Sigmoid colon (tissue), 7 donors: Measurements from ENCODE around the gene S100A2. TPM values are rescaled to one million over a fixed set of nuclear protein-coding genes. Genes with fewer than 3 reads are reported as not detected.
A peak's percentile ranks its signal among the peaks of the same experiment; 100 is the strongest.

Experiments used
- DNase-seq: peaks from one replicate; pipeline ENCODE4 v3.0.0-alpha.2; 2019
- H3K27ac ChIP-seq, 4 donors: fragments of 200-600 bp; sonication (generic); one replicate each; pipeline ENCODE4 v1.5.1; 2016 to 2019; ENCODE audit warnings: mild to moderate bottlenecking in 1 of 4
- H3K27me3 ChIP-seq, 3 donors: fragments of 200-600 bp; sonication (generic); one replicate each; pipeline ENCODE4 v1.5.1; 2019; ENCODE audit warnings: mild to moderate bottlenecking in 1 of 3
- H3K36me3 ChIP-seq, 4 donors: fragments of 200-600 bp; sonication (generic); one replicate each; pipeline ENCODE4 v1.5.1; 2016 to 2019
- H3K4me1 ChIP-seq, 4 donors: fragments of 200-600 bp; sonication (generic); one replicate each; pipeline ENCODE4 v1.5.1; 2017 to 2019
- H3K4me3 ChIP-seq, 4 donors: fragments of 200-600 bp; sonication (generic); one replicate each; pipeline ENCODE4 v1.5.1; 2017 to 2019; ENCODE audit warnings: mild to moderate bottlenecking in 2 of 4, moderate library complexity in 1 of 4
- H3K9me3 ChIP-seq, 4 donors: fragments of 200-600 bp in 3 of 4; sonication (generic) in 3 of 4; one replicate each; pipeline versions ENCODE4 v1.5.1 to v1.6.1; 2013 to 2019
- EP300 ChIP-seq, 4 donors: sonication (generic); formaldehyde crosslinking; IDR thresholded peaks; one replicate each; pipeline ENCODE4 v1.6.1; 2017; ENCODE audit warnings: antibody characterized with exemption in 4 of 4
- POLR2A ChIP-seq, 2 donors: fragments of 450-650 bp; IDR thresholded peaks; one replicate each; pipeline ENCODE4 v1.6.1; 2016; ENCODE audit warnings: antibody characterized with exemption in 2 of 2, mild to moderate bottlenecking in 2 of 2, moderate library complexity in 2 of 2
- POLR2AphosphoS5 ChIP-seq, 4 donors: sonication (generic); formaldehyde crosslinking; IDR thresholded peaks; one replicate each; pipeline ENCODE4 v1.6.1; 2017; ENCODE audit warnings: antibody characterized with exemption in 4 of 4
- WGBS, 2 donors: extraction: QIAGEN DNeasy Blood & Tissue Kit; methylation state at CpG; one replicate each; pipeline ENCODE4 v1.1.7; 2013; 5-methylcytosine and 5-hydroxymethylcytosine counted together
- intact Hi-C: fragments of 100-400 bp; cut with DNase I; formaldehyde crosslinking; loops from one replicate; pipeline ENCODE4 v1.15.1; 2023
- polyA plus RNA-seq, 3 donors: library from polyadenylated mRNA; stranded (reverse); fragments of 200-250 nt; gene quantifications; one replicate each; pipeline ENCODE4 v1.2.3, GENCODE V29; 2013
- total RNA-seq, 4 donors: library from RNA; depleted of rRNA; stranded (reverse); fragments of >200 nt; gene quantifications; one replicate each; pipeline ENCODE4 v1.1.0, GENCODE V29; 2016
- TF ChIP-seq, protein P1 (sequence below), 4 experiments: fragments of 450-650 bp in 3 of 4; fragments of 200-600 bp in 1 of 4; IDR thresholded peaks; one replicate each; pipeline ENCODE4 v1.5.1; 2016 to 2019; ENCODE audit warnings: antibody characterized with exemption in 4 of 4, mild to moderate bottlenecking in 3 of 4, moderate library complexity in 2 of 4
- donor health status: healthy with polysubstance abuse.
- donor health status: Bipolar disorder and iron deficiency.
- donor health status: healthy.

S100A2 gene
- total and polyA plus RNA-seq, 7 donors, result 0.68 to 16.2 (median 1.8) TPM; not detected in 2

DNA sequence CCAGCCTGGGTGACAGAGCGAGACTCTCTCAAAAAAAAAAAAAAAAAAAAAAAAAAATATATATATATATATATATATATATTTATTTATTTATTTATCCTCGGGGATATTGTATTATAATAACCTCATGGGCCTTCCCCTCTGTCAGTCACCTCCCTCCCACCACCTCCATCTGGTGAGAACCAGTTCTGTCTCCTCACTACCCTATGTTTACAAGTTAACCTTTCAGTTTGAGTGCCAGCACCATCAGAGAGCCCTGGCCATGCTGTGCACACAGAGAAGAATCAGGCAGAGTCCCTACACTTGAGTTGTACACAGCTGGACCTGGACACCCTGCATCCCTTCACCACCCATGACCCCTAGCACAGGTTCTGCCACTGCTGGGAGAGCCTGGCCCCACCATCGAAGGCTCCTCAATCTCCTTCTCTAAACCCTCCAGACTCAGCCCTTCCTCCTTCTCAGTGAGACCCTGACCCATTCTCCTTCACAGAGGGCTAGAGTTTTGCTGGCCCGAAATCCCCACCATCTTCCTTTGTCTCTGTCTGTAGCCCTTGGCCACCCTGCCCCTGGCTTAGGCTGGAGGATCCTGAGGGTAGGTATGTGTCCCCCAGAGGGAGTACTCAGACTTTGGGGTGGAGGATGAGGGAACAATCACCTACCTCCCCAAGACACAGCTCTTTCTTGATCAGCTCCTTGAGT lies 26.1 kb downstream of the S100A2 start:
- 80 to 87% methylated on average over 4 of the region's 4 CpGs for WGBS, 2 donors
- Histone ChIP-seq H3K4me3 (no peak overlapping the region), H3K27me3 (no peaks in the 10 kb centered on the region), H3K4me1 (peaks cover 0 to 39% (median 39%) of the 10 kb centered on the region in 4 donors), H3K36me3 (no peaks in the 10 kb centered on the region), H3K27ac (no peak overlapping the region), H3K9me3 (no peaks in the 10 kb centered on the region)
- DNase-seq, result no peak
- no peak for TF ChIP-seq EP300 (IDR thresholded peaks at IDR 0.05)
- no peak for TF ChIP-seq POLR2AphosphoS5 (IDR thresholded peaks at IDR 0.05)
- TF ChIP-seq, protein P1, sequence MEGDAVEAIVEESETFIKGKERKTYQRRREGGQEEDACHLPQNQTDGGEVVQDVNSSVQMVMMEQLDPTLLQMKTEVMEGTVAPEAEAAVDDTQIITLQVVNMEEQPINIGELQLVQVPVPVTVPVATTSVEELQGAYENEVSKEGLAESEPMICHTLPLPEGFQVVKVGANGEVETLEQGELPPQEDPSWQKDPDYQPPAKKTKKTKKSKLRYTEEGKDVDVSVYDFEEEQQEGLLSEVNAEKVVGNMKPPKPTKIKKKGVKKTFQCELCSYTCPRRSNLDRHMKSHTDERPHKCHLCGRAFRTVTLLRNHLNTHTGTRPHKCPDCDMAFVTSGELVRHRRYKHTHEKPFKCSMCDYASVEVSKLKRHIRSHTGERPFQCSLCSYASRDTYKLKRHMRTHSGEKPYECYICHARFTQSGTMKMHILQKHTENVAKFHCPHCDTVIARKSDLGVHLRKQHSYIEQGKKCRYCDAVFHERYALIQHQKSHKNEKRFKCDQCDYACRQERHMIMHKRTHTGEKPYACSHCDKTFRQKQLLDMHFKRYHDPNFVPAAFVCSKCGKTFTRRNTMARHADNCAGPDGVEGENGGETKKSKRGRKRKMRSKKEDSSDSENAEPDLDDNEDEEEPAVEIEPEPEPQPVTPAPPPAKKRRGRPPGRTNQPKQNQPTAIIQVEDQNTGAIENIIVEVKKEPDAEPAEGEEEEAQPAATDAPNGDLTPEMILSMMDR (IDR thresholded peaks at IDR 0.05), result no peak
- no peak for TF ChIP-seq POLR2A (IDR thresholded peaks at IDR 0.05)
- intact Hi-C loops, result no loop called here

DNA sequence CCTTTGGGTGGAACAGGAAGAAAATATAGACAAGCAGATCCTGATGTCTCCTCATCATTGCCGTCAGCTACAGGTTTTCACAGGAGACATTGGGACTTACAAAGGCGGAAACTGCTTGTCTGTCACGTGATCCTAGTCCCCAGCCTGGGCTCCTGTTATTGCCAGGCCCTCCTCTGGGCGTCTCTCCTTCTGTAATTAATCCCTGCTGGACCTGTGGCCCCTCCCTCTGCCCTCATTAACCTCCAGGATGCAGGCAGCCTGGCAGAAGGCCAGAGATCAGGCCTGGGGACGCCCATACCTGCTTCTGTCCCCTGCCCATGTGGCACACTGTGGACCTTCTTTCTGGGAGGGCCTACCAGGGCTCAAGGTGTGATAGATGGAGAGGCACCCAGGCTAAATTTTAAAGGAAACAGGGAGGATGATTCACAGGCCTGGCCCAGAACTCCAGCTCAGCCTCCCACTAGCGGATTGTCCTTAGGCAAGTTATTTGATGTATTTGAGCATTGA lies 27.3 kb downstream of the S100A2 start:
- TF ChIP-seq POLR2A (IDR thresholded peaks at IDR 0.05) (no peak), POLR2AphosphoS5 (IDR thresholded peaks at IDR 0.05) (no peak), EP300 (IDR thresholded peaks at IDR 0.05) (no peak)
- TF ChIP-seq, protein P1 (IDR thresholded peaks at IDR 0.05), result no peak
- no peaks in the 10 kb centered on the region for H3K9me3 ChIP-seq
- peaks cover 0 to 39% (median 39%) of the 10 kb centered on the region in 4 donors for H3K4me1 ChIP-seq
- H3K36me3 ChIP-seq, result no peaks in the 10 kb centered on the region
- no peaks in the 10 kb centered on the region for H3K27me3 ChIP-seq
- H3K4me3 ChIP-seq, result no peak overlapping the region
- DNase-seq, result no peak
- 23 to 71% methylated on average over 6 of the region's 6 CpGs for WGBS, 2 donors
- intact Hi-C loops, result no loop called here
- peak overlapping the region in 3 of 4 donors; percentile 3 to 99 (median 18) for H3K27ac ChIP-seq

DNA sequence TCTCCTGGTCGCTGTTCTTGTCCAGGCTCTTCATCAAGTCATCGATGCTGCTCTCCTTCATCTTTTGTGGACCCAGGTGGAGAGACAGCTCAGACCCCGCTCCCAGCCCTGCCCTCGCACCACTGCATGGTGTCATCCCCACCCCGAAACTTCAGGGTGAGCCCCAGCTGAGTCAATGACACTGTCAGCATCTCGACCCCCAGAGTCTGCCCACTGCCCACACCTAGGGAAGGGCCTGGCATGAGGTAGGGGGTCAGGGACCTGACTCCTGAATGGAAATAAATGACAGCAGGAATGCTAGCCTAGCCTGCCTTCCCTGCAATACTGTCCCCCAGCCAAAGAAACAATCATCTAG lies 28.3 kb downstream of the S100A2 start:
- TF ChIP-seq POLR2A (IDR thresholded peaks at IDR 0.05) (no peak), POLR2AphosphoS5 (IDR thresholded peaks at IDR 0.05) (no peak), EP300 (IDR thresholded peaks at IDR 0.05) (no peak)
- TF ChIP-seq, protein P1 (IDR thresholded peaks at IDR 0.05), result no peak
- Histone ChIP-seq H3K36me3 (no peaks in the 10 kb centered on the region), H3K4me3 (no peak overlapping the region), H3K27ac (peak overlapping the region; percentile 98 to 99 (median 99)), H3K27me3 (no peaks in the 10 kb centered on the region), H3K9me3 (no peaks in the 10 kb centered on the region), H3K4me1 (peaks cover 0 to 41% (median 38%) of the 10 kb centered on the region in 4 donors)
- intact Hi-C loops, result no loop called here
- 96 to 98% methylated on average over 6 of the region's 6 CpGs for WGBS, 2 donors
- DNase-seq, result peak; percentile 63

DNA sequence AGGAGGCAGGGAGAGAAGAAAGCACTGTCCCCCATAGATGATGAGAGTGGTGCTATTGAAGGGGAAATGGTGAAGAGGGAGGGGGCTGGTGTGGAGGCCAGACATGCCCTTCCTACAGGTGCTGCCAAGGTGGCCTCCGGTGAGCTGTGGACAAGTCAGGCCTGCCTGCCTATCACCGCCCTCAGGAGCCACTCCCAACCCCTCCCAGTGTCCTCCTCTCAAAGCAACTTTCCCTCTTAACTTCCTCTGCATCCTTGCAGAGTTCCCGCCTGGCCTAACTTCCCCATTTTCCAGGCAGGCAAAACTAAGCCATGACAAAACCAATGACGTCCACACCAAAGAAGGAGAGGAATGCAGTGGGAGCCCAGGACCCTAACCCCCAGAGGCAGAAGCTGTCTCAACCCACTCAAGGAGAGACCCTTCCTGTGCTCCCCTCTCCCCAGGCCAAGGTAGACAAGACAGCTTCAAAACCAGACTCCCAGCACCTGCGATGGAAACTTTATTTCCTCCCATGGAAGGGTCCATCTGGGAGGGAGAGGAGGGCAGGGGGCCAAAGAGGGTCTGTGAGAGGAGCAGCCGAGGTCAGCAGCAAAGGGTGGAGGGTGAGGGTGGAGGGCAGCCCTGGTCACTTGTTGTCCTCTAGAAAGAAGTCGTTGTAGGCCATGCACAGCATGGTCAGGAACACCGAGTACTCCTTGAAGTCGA lies 28.8 kb downstream of the S100A2 start:
- Histone ChIP-seq H3K27ac (peak overlapping the region; percentile 98 to 99 (median 99)), H3K36me3 (no peaks in the 10 kb centered on the region), H3K9me3 (no peaks in the 10 kb centered on the region), H3K4me1 (peaks cover 0 to 42% (median 38%) of the 10 kb centered on the region in 4 donors), H3K4me3 (peak overlapping the region; percentile 84 to 92 (median 91)), H3K27me3 (no peaks in the 10 kb centered on the region)
- 55 to 77% methylated on average over 9 of the region's 9 CpGs for WGBS, 2 donors
- TF ChIP-seq POLR2AphosphoS5 (IDR thresholded peaks at IDR 0.05) (no peak), EP300 (IDR thresholded peaks at IDR 0.05) (no peak), POLR2A (IDR thresholded peaks at IDR 0.05) (no peak)
- TF ChIP-seq, protein P1 (IDR thresholded peaks at IDR 0.05), result no peak
- DNase-seq, result peak; percentile 72
- intact Hi-C loops, result no loop called here
